Astrocyte (in vitro differentiated cells and primary cell): ENCODE data around the gene MARF1.

ENCODE experiments used
- CTCF ChIP-seq: IDR thresholded peaks from 2 replicates; pipeline ENCODE4 v1.5.1; 2011; ENCODE audit warnings: low read depth, mild to moderate bottlenecking, inconsistent platforms, low read length, moderate library complexity; ENCODE audit not compliant: insufficient read depth
- EZH2 ChIP-seq: IDR thresholded peaks from 2 replicates; pipeline ENCODE4 v1.6.1; 2012; ENCODE audit warnings: mild to moderate bottlenecking, low read length, inconsistent platforms; ENCODE audit not compliant: insufficient read depth

DNA sequence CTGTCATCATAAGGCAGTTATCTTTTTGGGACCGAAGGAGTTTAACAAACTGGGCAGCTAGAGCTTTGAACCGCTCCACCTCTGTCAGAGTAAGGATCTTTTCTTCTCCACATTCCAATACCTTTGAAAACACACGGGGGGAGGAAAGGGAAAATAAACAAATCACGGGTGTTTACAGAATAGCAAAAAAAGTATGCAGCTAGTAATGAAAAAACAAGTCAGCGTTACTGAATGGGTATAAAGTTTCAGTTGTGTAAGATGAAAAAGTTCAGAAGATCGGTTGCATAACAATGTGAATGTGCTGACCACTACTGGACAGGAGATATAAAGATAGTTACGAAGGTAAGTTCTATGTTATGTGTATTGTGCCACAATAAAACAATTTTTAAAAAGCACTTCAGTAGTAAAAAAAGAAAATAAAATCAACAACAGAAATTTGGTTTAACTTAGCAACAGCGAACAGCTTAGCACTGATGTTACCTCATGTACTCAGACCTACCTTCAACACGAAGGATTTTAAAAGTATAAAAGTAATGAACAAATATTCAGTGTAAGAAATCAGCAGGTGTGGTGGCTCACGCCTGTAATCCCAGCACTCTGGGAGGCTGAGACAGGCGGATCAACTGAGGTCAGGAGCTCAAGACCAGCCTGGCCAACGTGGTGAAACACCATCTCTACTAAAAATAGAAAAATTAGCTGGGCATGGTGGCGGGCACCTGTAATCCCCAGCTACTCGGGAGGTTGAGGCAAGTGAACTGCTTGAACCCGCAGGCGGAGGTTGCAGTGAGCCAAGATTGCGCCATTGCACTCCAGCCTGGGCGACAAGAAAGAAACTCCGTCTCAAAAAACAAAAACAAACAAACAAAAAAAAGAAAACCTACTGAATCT lies 34.3 kb downstream of the MARF1 start:
- no peak for TF ChIP-seq EZH2
- no peak for TF ChIP-seq CTCF
